CD4-positive, CD25-positive, alpha-beta regulatory T cell (primary cell): Measurements from ENCODE around the gene PTPRN2. TPM values are rescaled to one million over a fixed set of nuclear protein-coding genes. Genes with fewer than 3 reads are reported as not detected.

Experiments used
- ATAC-seq, 2 donors: fragments of 150-1000 bp; cut with Tn5 transposase; one replicate each; pipeline ENCODE4 v1.10.0; 2021; ENCODE audit warnings: low read depth in 2 of 2, moderate number of reproducible peaks in 2 of 2, moderate library complexity in 1 of 2
- DNase-seq, 3 donors: peaks; one replicate each; pipeline versions ENCODE4 v3.0.0 to v3.0.0-alpha.2; 2012 to 2022; ENCODE audit warnings: mixed read lengths in 1 of 3
- H3K27ac ChIP-seq: one replicate; pipeline ENCODE4 v1.7.0; 2013; ENCODE audit warnings: mild to moderate bottlenecking, low read length; ENCODE audit not compliant: insufficient read depth, poor library complexity, severe bottlenecking
- H3K27me3 ChIP-seq: one replicate; pipeline ENCODE4 v1.7.0; 2013; ENCODE audit warnings: low read length; ENCODE audit not compliant: control insufficient read depth, insufficient read depth
- H3K36me3 ChIP-seq: one replicate; pipeline ENCODE4 v1.7.0; 2013; ENCODE audit warnings: mild to moderate bottlenecking, low read length, moderate library complexity; ENCODE audit not compliant: control insufficient read depth, insufficient read depth
- H3K4me1 ChIP-seq: 2 replicates; pipeline ENCODE4 v1.7.0; 2013; ENCODE audit warnings: mild to moderate bottlenecking, low read length; ENCODE audit not compliant: insufficient read depth, control insufficient read depth, poor library complexity, severe bottlenecking
- H3K4me3 ChIP-seq: one replicate; pipeline ENCODE4 v1.7.0; 2013; ENCODE audit warnings: low read depth, mild to moderate bottlenecking, low read length, moderate library complexity
- H3K9me3 ChIP-seq, 2 experiments: 1 replicate in 1 of 2; 2 replicates in 1 of 2; pipeline ENCODE4 v1.7.0; 2013; ENCODE audit warnings: low read length in 2 of 2, mild to moderate bottlenecking in 1 of 2, moderate library complexity in 1 of 2; ENCODE audit not compliant: control insufficient read depth in 2 of 2
- H3K27ac Mint-ChIP-seq, 3 donors: one replicate each; pipeline ENCODE4 v1.8.0; 2020 to 2022; ENCODE audit warnings: mild to moderate bottlenecking in 3 of 3, mixed read lengths in 3 of 3, moderate library complexity in 2 of 3
- H3K27me3 Mint-ChIP-seq: one replicate; pipeline ENCODE4 v1.8.0; 2022; ENCODE audit warnings: mild to moderate bottlenecking, mixed read lengths
- H3K36me3 Mint-ChIP-seq: one replicate; pipeline ENCODE4 v1.8.0; 2020; ENCODE audit warnings: mixed read lengths
- H3K4me1 Mint-ChIP-seq, 4 donors: one replicate each; pipeline ENCODE4 v1.8.0; 2020 to 2022; ENCODE audit warnings: mixed read lengths in 4 of 4, mild to moderate bottlenecking in 1 of 4
- H3K4me3 Mint-ChIP-seq, 4 donors: one replicate each; pipeline ENCODE4 v1.8.0; 2020 to 2022; ENCODE audit warnings: mild to moderate bottlenecking in 4 of 4, mixed read lengths in 4 of 4, moderate library complexity in 3 of 4
- H3K9me3 Mint-ChIP-seq, 7 donors: one replicate each; pipeline ENCODE4 v1.8.0; 2020 to 2022; ENCODE audit warnings: mixed read lengths in 7 of 7, mild to moderate bottlenecking in 3 of 7, moderate library complexity in 2 of 7
- polyA plus RNA-seq, 4 donors: library from polyadenylated mRNA; unstranded; fragments of 300-500 nt; fragmentation: Illumina TruSeq; gene quantifications; one replicate each; pipeline ENCODE4 v1.2.3, GENCODE V29; 2021
- total RNA-seq: library from RNA; stranded (reverse); gene quantifications from one replicate; pipeline ENCODE4 v1.2.3, GENCODE V29; 2022

The PTPRN2 gene
- total and polyA plus RNA-seq, 5 donors from 2014 or later, result 1.6 to 4.7 (median 2.7) TPM

DNA sequence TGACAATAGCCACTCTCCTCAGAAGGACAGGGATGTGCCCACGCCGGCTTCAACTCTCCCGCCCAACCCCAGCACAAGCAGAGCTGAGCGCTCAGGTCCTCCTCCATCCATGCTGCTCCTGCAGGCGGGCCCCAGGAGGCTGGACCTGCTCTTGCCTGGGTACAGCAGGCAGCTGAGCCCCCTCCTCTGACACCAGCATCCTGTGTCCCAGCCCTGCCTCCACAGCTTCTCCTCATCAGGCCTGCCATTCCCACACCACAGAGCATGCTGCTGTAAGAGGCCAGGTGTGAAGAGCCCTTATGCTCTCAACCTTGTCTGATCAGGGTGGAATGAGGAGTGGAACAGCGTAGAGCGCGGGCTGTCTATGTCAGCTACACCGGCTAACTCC, 302.2 kb downstream of the PTPRN2 start:
- no peak for DNase-seq

DNA sequence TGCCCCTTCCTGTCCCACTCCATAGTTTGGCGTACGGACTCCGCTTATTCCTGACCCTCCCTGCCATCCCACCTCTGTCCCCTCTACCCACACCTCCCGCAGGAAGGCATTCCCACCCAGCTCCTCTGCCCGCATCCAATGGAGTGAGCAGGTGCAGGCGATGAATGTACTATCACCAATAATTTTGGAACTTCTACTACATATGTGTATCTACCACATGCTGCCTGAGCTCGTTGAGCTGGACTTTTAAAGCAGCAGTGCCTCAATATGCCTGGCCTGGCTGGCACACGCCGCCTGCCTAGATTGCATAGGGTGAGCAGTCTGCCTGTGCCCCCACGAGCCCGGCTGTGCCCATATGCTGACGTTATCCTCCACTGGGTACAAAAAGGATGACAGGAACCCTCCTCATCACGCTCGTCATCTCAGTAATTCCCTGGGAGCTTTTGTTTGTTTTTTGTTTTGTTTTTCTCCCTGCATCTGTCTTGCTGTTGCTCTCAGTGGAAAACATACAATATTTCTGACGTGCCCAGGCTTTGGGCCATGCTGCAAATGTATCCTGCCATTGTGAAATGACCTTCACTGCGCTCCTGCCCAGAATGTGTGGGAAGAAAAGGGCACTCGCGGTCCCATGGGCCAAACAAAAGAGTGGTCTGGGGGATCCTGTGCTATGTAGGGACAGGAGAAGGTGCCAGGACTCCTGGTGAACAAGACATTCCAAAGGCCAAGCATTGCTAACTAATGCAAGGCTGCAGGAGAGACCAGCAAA, 302.8 kb downstream of the PTPRN2 start:
- H3K4me1 Mint-ChIP-seq, result no peaks in the 10 kb centered on the region
- Histone ChIP-seq H3K27ac (no peak overlapping the region), H3K4me3 (no peak overlapping the region), H3K4me1 (no peaks in the 10 kb centered on the region), H3K9me3 (peaks cover 12 to 19% of the 10 kb centered on the region in 2 experiments), H3K27me3 (no peaks in the 10 kb centered on the region), H3K36me3 (no peaks in the 10 kb centered on the region)
- no peak overlapping the region for H3K4me3 Mint-ChIP-seq
- no peak for ATAC-seq
- DNase-seq, result no peak
- H3K27ac Mint-ChIP-seq, result no peak overlapping the region
- H3K36me3 Mint-ChIP-seq, result no peaks in the 10 kb centered on the region
- H3K9me3 Mint-ChIP-seq, result peaks cover 4 to 27% (median 12%) of the 10 kb centered on the region in 7 donors
- H3K27me3 Mint-ChIP-seq, result peaks cover 5% of the 10 kb centered on the region

More for the DNA sequence above, 302.2 kb downstream of the PTPRN2 start:
- H3K36me3 Mint-ChIP-seq, result no peaks in the 10 kb centered on the region
- Histone ChIP-seq H3K4me1 (no peaks in the 10 kb centered on the region), H3K27me3 (no peaks in the 10 kb centered on the region), H3K36me3 (no peaks in the 10 kb centered on the region), H3K9me3 (peaks cover 12 to 25% of the 10 kb centered on the region in 2 experiments), H3K27ac (no peak overlapping the region), H3K4me3 (no peak overlapping the region)
- no peaks in the 10 kb centered on the region for H3K4me1 Mint-ChIP-seq
- H3K9me3 Mint-ChIP-seq, result peaks cover 4 to 28% (median 12%) of the 10 kb centered on the region in 7 donors
- H3K27ac Mint-ChIP-seq, result no peak overlapping the region
- H3K27me3 Mint-ChIP-seq, result peaks cover 5% of the 10 kb centered on the region
- no peak overlapping the region for H3K4me3 Mint-ChIP-seq
- ATAC-seq, result no peak

GRCh38 chr7:158284121-158284520, 303.5 kb downstream of the PTPRN2 start:
- no peaks in the 10 kb centered on the region for H3K4me1 Mint-ChIP-seq
- H3K9me3 Mint-ChIP-seq, result peaks cover 4 to 21% (median 11%) of the 10 kb centered on the region in 7 donors
- no peak overlapping the region for H3K27ac Mint-ChIP-seq
- H3K36me3 Mint-ChIP-seq, result no peaks in the 10 kb centered on the region
- Histone ChIP-seq H3K27ac (no peak overlapping the region), H3K27me3 (no peaks in the 10 kb centered on the region), H3K9me3 (peaks cover 9 to 14% of the 10 kb centered on the region in 2 experiments), H3K4me1 (no peaks in the 10 kb centered on the region), H3K36me3 (no peaks in the 10 kb centered on the region), H3K4me3 (no peak overlapping the region)
- H3K4me3 Mint-ChIP-seq, result no peak overlapping the region
- ATAC-seq (no peak), DNase-seq (no peak)
- H3K27me3 Mint-ChIP-seq, result peaks cover 5% of the 10 kb centered on the region

- no peak overlapping the region for H3K27ac Mint-ChIP-seq
- no peak for DNase-seq
- ATAC-seq, result no peak
- no peaks in the 10 kb centered on the region for H3K4me1 Mint-ChIP-seq
- peaks cover 5% of the 10 kb centered on the region for H3K27me3 Mint-ChIP-seq
- H3K27me3 ChIP-seq, result no peaks in the 10 kb centered on the region
- peaks cover 2 to 7% of the 10 kb centered on the region in 2 experiments for H3K9me3 ChIP-seq
- H3K4me1 ChIP-seq, result no peaks in the 10 kb centered on the region
- H3K4me3 ChIP-seq, result no peak overlapping the region
- H3K36me3 ChIP-seq, result no peaks in the 10 kb centered on the region
- no peak overlapping the region for H3K4me3 Mint-ChIP-seq
- no peak overlapping the region for H3K27ac ChIP-seq
- no peaks in the 10 kb centered on the region for H3K36me3 Mint-ChIP-seq
- H3K9me3 Mint-ChIP-seq, result peaks cover 2 to 13% (median 4%) of the 10 kb centered on the region in 7 donors
Measured at GRCh38 chr7:158283016-158283974, 304.3 kb downstream of the PTPRN2 start.

DNA sequence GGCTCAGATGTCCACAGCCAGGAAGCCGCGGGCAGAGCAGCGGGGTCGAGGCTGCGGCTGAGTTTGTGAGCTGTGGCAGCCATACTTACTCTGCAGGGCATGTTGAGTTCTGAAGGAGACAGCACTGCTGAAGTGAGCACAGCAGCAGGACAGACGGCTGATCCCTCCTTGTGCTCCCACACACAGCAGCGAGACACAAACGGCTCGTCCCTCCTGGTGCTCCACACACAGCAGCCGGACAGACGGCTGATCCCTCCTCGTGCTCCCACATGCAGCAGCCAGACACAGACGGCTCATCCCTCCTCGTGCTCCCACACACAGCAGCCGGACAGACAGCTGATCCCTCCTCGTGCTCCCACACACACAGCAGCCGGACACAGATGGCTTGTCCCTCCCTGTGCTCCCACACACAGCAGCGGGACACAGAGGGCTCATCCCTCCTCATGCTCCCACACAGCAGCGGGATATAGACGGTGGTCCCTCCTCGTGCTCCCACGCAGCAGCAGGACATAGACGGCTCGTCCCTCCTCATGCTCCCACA, 305.1 kb downstream of the PTPRN2 start:
- Histone ChIP-seq H3K4me3 (no peak overlapping the region), H3K36me3 (no peaks in the 10 kb centered on the region), H3K27me3 (no peaks in the 10 kb centered on the region), H3K4me1 (no peaks in the 10 kb centered on the region), H3K27ac (no peak overlapping the region), H3K9me3 (peaks cover 2 to 7% of the 10 kb centered on the region in 2 experiments)
- no peak for ATAC-seq
- Mint-ChIP-seq H3K27ac (no peak overlapping the region), H3K4me3 (no peak overlapping the region), H3K9me3 (peaks cover 0 to 11% (median 3%) of the 10 kb centered on the region in 7 donors), H3K27me3 (peaks cover 5% of the 10 kb centered on the region), H3K36me3 (no peaks in the 10 kb centered on the region), H3K4me1 (no peaks in the 10 kb centered on the region)
- DNase-seq, result no peak

- Histone ChIP-seq H3K36me3 (no peaks in the 10 kb centered on the region), H3K27ac (no peak overlapping the region), H3K27me3 (no peaks in the 10 kb centered on the region), H3K9me3 (peaks cover 2 to 3% of the 10 kb centered on the region in 2 experiments), H3K4me3 (no peak overlapping the region), H3K4me1 (no peaks in the 10 kb centered on the region)
- H3K4me3 Mint-ChIP-seq, result no peak overlapping the region
- H3K4me1 Mint-ChIP-seq, result no peaks in the 10 kb centered on the region
- no peak overlapping the region for H3K27ac Mint-ChIP-seq
- ATAC-seq (no peak), DNase-seq (no peak)
- no peaks in the 10 kb centered on the region for H3K36me3 Mint-ChIP-seq
- peaks cover 0 to 5% (median 3%) of the 10 kb centered on the region in 7 donors for H3K9me3 Mint-ChIP-seq
- H3K27me3 Mint-ChIP-seq, result peaks cover 4% of the 10 kb centered on the region
Measured at GRCh38 chr7:158281441-158281840, 306.2 kb downstream of the PTPRN2 start.

DNA sequence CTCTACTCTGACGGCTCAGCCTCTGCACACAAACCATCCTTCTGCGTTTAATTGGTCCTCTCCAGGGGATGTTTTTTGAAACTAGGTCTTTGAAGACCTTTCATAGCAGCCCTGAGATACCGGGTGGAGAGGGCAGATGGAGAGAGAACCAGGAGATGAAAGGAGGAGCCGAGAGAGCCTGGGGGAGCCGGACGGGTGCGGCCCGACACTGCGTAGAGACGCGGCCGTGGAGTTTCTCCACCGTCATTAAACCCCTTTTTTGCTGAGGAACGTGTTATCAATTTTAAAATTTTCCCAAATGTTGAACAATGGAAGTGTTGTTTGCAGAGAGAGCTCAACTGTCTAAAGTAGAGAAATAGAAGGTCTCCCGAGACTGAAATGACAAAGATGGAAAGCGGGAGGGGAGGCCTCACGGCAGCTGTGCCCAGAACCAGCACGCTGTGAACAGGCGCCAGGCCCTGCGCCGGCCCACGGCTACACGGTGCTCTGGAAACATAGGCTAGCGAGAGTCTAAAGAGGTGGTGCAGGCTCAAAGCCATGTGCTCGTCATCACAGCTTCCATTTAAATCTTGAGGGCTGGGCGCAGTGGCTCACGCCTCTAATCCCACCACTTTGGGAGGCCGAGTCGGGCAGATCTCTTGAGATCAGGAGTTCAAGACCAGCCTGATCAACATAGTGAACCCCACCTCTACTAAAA, 307.0 kb downstream of the PTPRN2 start:
- no peaks in the 10 kb centered on the region for H3K27me3 ChIP-seq
- H3K27ac ChIP-seq, result no peak overlapping the region
- no peaks in the 10 kb centered on the region for H3K4me1 ChIP-seq
- no peak for DNase-seq
- H3K4me3 ChIP-seq, result no peak overlapping the region
- Mint-ChIP-seq H3K27me3 (no peaks in the 10 kb centered on the region), H3K4me1 (no peaks in the 10 kb centered on the region), H3K4me3 (no peak overlapping the region), H3K27ac (no peak overlapping the region), H3K9me3 (peaks cover 0 to 5% (median 0%) of the 10 kb centered on the region in 7 donors), H3K36me3 (no peaks in the 10 kb centered on the region)
- H3K9me3 ChIP-seq, result peaks cover 0 to under 1% of the 10 kb centered on the region in 2 experiments
- no peaks in the 10 kb centered on the region for H3K36me3 ChIP-seq
- ATAC-seq, result no peak
